ENCODE data around the gene RAB31. TPM values are rescaled to one million over a fixed set of nuclear protein-coding genes. Genes with fewer than 3 reads are reported as not detected.
"Not testable (repeated sequence)": the region's sequence is repeated elsewhere in the genome, so short reads cannot be mapped to it uniquely, and the experiment has no call there.

Gene RAB31
- polyA plus RNA-seq, 2 of the 4 experiments (the other 2 are of a cell fraction), result 16.9 to 46.3 TPM

DNA sequence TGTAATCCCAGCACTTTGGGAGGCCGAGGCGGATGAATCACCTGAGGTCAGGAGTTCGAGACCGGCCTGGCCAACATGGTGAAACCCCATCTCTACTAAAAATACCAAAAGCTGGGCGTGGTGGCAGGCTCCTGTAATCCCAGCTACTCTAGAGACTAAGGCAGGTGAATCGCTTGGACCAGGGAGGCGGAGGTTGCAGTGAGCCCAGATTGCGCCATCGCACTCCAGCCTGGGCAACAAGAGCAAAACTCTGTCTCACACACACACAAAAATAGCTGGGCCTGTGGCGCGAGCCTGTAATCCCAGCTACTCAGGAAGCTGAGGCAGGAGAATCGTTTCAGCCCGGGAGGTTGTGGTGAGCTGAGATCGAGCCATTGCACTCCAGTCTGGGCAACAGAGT lies 194.2 kb downstream of the RAB31 start:
- peak in 1 of 2 experiments; percentile 51; a peak in 1 of 4 replicates for TF ChIP-seq CEBPB (IDR thresholded peaks at IDR 0.05)
- H3K4me3 ChIP-seq; H3K4me2 ChIP-seq; DNase-seq (ENCODE audit: low read depth in 1 of 2, low spot score in 1 of 2); FAIRE-seq; H3K9me3 ChIP-seq; CTCF ChIA-PET; ATAC-seq; POLR2A ChIA-PET: not testable (repeated sequence)
- H3K27ac ChIP-seq, result peak overlapping the region in 1 of 2 experiments; percentile 74; a peak in 3 of 6 replicates
- 78% methylated on average over 13 of the region's 14 CpGs for WGBS (ENCODE audit: missing lambda C conversion rate)
- peaks cover 48% of the 10 kb centered on the region for H3K4me1 ChIP-seq

- POLR2A ChIA-PET, result no interaction called here
Measured at GRCh38 chr18:9902832-9903231, 194.7 kb downstream of the RAB31 start.

GRCh38 chr18:9905401-9905922 lies 197.4 kb downstream of the RAB31 start:
- peak; percentile 43 to 54; a peak in 1 of 6 replicates for ATAC-seq
- 49% methylated on average over 5 of the region's 5 CpGs for whole genome bisulfite sequencing (ENCODE audit: missing lambda C conversion rate)
- Histone ChIP-seq H3K4me3 (no peak overlapping the region), H3K4me2 (peak overlapping the region; percentile 28; the same call in 2 of the 3 replicates), H3K9me3 (no peaks in the 10 kb centered on the region), H3K27ac (peak overlapping the region; percentile 39 to 55; a peak in 4 of 6 replicates), H3K4me1 (peaks cover 27% of the 10 kb centered on the region; the same call in 2 of the 3 replicates)
- TF ChIP-seq HOXB5 (CRISPR knock-in tag; IDR thresholded peaks at IDR 0.05) (no peak), CHD4 (IDR thresholded peaks at IDR 0.05; ENCODE audit: borderline replicate concordance) (no peak), BHLHE40 (IDR thresholded peaks at IDR 0.05; ENCODE audit: low read depth, low read length) (no peak), MYC (IDR thresholded peaks at IDR 0.05; ENCODE audit: borderline replicate concordance, low read length) (no peak), HDAC2 (IDR thresholded peaks at IDR 0.05) (no peak), EP300 (IDR thresholded peaks at IDR 0.05) (no peak), MAZ (IDR thresholded peaks at IDR 0.05; ENCODE audit: borderline replicate concordance, low read depth, low read length) (no peak), GATA3 (IDR thresholded peaks at IDR 0.05; ENCODE audit: borderline replicate concordance) (no peak), NPAS2 (CRISPR knock-in tag; IDR thresholded peaks at IDR 0.05; ENCODE audit: borderline replicate concordance) (no peak), EHMT2 (IDR thresholded peaks at IDR 0.05; ENCODE audit: low read depth) (no peak), JUNB (IDR thresholded peaks at IDR 0.05) (no peak), ESRRA (IDR thresholded peaks at IDR 0.05; ENCODE audit: borderline replicate concordance, low read length) (no peak), ELK1 (IDR thresholded peaks at IDR 0.05; ENCODE audit: low read depth, low read length) (no peak)
- ChIA-PET POLR2A (no interaction called here), CTCF (no interaction called here)
- FAIRE-seq, result no peak
- no peak for DNase-seq (ENCODE audit: low read depth in 1 of 2, low spot score in 1 of 2)

More at GRCh38 chr18:9902832-9903231, 194.7 kb downstream of the RAB31 start:
- no peak for FAIRE-seq
- H3K27ac ChIP-seq, result peak overlapping the region in 1 of 2 experiments; percentile 34; a peak in 1 of 6 replicates
- WGBS (ENCODE audit: missing lambda C conversion rate), result 92% methylated on average over 10 of the region's 10 CpGs
- TF ChIP-seq RAD21 (conservative IDR thresholded peaks at IDR 0.05 in 1 of 2, IDR thresholded peaks at IDR 0.05 in 1 of 2) (no peak), HOXB13 (CRISPR knock-in tag; IDR thresholded peaks at IDR 0.05; ENCODE audit: low read depth) (no peak), REST (IDR thresholded peaks at IDR 0.05) (no peak), RNF2 (IDR thresholded peaks at IDR 0.05; ENCODE audit: borderline replicate concordance, low read depth) (no peak)
- H3K4me2 ChIP-seq, result no peak overlapping the region
- CTCF ChIA-PET, result no interaction called here
- ATAC-seq, result no peak
- H3K4me3 ChIP-seq, result no peak overlapping the region
- no peak for DNase-seq (ENCODE audit: low read depth in 1 of 2, low spot score in 1 of 2)
- no peaks in the 10 kb centered on the region for H3K9me3 ChIP-seq
- H3K4me1 ChIP-seq, result peaks cover 47% of the 10 kb centered on the region

All from A549 (cell line).